HG03159 (cell line): ENCODE data around the gene SEPTIN2.
A peak's percentile ranks its signal among the peaks of the same experiment; 100 is the strongest.
"Not testable (repeated sequence)": the region's sequence is repeated elsewhere in the genome, so short reads cannot be mapped to it uniquely, and the experiment has no call there.

ENCODE experiments used
- ATAC-seq: cut with Tn5 transposase; IDR thresholded peaks from one replicate; pipeline ENCODE4 v1.9.1; 2021; ENCODE audit warnings: mild to moderate bottlenecking, moderate library complexity; ENCODE audit not compliant: unreplicated experiment

SEPTIN2 gene

DNA sequence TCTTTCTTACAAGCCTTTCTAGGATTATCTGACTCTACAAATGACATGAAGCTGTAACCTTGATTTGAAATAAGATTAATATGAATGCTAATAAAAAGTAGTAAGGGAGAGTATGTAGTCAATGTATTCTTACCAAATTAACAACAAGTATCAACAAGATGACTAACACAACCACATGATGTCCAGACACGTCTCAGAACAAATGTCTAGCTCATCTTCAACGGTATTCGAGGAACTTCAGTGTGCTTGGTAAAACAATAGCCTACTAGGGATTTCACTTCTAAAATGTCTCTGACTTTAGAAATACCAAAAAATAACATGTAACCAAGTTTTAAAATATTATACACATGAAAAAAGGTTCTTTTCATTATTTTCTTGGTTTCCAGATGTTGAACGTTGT is 3.6 kb upstream of the SEPTIN2 start:
- no peak for ATAC-seq

GRCh38 chr2:241313543-241314095 is 2.1 kb upstream of the SEPTIN2 start:
- ATAC-seq: no peak

- ATAC-seq: no peak
Measured at GRCh38 chr2:241314226-241315092, 1.3 kb upstream of the SEPTIN2 start.

DNA sequence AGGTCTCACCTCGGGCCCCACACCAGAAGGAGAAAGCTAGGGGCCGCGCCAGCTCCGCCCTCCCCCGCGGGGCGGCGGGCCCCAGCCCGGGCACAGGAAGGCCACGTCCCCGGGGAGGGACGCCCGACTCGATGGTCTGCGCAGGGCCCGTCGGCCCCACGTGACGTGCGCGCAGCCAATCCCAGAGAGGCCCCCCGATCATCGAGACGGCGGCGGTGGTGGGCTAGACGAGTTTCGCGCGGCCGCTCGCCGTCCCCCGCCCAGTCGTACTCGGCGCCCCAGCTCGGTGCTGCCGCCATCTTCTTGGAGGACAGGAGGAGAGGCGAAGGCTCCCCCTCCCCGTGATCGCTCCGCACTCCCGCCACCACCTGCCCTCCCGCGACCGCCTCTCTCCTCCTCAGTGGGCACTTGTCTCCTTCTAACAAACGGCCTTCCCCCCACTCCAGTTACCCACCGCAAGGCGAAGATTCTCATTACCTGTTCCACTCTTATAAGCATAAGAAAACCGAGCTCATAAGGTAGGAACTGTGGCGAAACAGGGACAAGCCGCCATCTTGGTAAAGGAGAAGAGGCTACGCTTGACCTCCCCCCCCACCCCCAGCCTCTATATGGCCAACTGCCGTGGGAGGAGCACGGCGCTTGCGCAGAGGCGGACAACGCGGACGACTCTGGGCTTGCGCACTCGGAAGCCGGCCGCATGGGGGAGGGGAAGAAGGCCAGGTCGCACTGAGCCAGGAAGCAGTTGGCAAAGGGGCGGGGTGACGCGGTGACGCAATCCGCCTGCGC is 439 bp upstream of the SEPTIN2 start, which contains the start of gene HDLBP:
Gene HDLBP, minus strand, starts transcription at position 580 of the 786 bp plus-strand sequence. CDS start 48,803 bp downstream, outside the sequence.
- peak; percentile 70 for ATAC-seq

GRCh38 chr2:241316825-241317224 is 1.1 kb downstream of the SEPTIN2 start:
- no peak for ATAC-seq

- no peak for ATAC-seq
Measured at GRCh38 chr2:241317391-241317790, 1.7 kb downstream of the SEPTIN2 start.

DNA sequence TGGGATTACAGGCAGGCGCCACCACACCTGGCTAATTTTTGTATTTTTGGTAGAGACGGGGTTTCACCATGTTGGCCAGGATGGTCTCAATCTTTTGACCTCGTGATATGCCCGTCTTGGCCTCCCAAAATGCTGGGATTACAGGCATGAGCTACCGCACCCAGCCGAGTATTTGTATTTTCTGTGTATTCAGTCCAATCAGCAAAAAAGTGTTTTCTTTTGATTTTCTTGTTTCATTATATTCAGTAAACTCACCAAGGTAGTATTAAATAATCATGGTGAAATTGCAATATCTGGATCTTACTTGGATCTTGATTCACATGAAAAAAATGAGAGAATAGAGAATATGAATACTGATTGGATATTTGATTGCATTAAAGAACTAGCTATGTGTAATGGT is 3.1 kb downstream of the SEPTIN2 start:
- ATAC-seq: not testable (repeated sequence)

DNA sequence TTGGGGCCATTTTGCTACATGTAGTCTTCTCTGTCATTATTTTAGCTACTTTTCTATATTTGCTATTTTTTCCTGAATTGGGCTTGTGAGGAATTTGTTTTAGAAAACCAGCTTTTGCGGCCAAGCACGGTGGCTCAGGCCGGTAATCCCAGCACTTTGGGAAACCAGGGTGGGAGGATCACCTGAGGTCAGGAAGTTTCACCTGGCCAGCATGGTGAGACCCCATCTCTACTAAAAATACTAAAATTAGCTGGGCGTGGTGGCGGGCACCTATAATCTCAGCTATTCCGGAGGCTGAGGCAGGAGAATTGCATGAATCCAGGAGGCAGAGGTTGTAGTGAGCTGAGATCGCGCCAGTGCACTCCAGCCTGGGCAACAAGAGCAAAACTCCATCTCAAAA is 4.7 kb downstream of the SEPTIN2 start:
- no peak for ATAC-seq

GRCh38 chr2:241321033-241321432 is 5.3 kb downstream of the SEPTIN2 start:
- no peak for ATAC-seq

- no peak for ATAC-seq
Measured at GRCh38 chr2:241321886-241322285, 6.2 kb downstream of the SEPTIN2 start.

- no peak for ATAC-seq
Measured at GRCh38 chr2:241323778-241324177, 8.1 kb downstream of the SEPTIN2 start.

DNA sequence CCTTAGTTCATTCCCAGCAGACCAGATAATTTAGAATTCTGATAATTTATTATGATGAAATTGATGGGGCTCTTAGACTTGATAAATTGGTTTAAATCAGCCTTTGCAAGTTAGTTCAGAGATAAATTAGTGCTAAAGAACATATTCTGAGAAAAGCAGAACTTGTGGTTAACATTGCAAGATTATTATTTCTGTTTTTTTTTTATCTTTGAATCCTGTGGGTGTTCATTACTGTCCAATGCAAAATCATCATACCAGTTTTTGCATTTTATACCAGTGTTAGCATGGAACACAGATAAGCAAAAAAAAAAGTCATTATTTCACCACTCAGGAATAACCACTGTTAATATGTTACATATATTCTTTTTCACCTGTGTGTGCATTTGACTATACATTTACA is 9.1 kb downstream of the SEPTIN2 start:
- no peak for ATAC-seq

DNA sequence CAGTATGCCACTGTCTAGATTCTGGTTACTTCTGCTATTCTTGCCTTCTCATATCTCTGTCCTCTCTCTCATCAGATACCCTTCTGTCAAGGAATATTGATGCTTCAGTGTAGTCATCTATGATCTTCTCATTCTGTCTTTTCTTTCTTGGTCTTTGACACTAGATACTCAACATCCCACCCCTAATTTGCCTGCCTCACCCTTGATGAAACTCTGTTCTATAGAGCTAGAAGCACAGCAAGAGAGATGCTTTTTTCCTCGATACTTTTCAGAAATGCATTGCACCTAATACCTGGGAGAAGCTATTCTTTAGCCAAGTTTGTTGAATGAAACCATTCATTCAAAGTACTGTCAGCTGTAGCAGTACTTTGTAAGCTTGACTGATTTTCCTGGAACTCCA is 9.5 kb downstream of the SEPTIN2 start:
- ATAC-seq: no peak

- ATAC-seq: no peak
Measured at GRCh38 chr2:241329669-241330615, 14.2 kb downstream of the SEPTIN2 start.

GRCh38 chr2:241330616-241330981 is 14.9 kb downstream of the SEPTIN2 start:
- no peak for ATAC-seq

- ATAC-seq: no peak
Measured at GRCh38 chr2:241334813-241335212, 19.1 kb downstream of the SEPTIN2 start.

DNA sequence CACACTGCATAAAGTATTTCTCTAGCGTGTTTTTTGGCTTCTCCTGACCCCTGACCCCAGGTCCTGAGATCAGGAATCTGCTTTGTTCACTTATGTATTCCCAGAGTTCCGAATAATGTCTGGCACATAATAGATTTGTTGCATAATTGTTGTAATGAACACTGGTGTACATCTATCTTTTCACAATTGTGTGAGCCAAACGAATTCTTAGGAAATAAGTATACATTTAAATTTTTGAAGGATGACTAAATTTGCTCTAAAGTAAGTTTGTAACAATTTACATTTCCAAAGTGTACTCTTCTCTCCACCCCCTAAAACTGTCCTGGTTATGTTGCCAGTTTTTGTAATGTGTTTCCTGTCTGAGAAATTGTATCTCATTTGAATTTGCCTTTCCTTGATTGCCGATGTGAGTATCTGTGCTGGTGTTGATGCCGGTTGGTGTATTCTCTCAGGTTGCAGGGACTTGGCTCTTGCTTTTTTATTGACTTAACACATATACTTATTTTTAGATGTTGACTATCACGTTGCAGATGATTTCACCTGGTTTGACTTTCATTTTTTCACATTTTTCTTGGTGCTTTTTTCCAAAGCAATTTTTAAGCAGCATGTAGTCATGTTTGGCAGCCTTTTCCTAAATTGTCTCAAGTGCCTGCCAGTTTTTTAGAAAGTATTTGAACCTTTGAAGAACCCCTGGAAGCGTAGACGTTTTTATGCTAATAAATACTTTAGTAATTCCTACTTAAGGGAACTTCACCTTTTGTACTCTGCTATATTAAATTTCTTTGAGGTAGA is 24.3 kb downstream of the SEPTIN2 start:
- ATAC-seq: no peak

DNA sequence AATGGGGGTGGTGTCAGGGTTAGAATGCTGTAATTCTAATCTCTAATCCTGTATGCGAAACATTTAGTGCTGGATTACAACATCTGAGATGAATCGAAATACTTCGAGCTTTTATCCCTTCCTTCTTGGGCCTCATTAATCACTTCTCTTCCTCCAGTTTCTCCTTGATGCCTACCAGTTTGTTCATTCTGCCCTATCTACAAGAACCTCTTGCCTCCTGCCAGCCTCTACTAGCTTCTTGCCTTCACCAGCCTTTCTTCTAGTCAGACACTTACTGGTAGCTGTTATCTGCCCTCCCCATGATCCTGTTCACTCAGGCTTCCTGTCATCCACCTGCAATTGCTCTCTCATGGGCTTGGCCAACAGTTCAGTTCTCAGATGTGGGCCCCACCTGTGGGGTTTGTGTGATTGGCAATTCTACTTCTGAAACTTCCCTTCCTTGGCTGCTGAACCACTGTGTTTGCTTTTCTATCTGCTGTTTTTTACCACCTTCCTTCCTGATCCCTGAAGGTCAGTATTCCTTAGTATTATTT is 25.0 kb downstream of the SEPTIN2 start:
- no peak for ATAC-seq

DNA sequence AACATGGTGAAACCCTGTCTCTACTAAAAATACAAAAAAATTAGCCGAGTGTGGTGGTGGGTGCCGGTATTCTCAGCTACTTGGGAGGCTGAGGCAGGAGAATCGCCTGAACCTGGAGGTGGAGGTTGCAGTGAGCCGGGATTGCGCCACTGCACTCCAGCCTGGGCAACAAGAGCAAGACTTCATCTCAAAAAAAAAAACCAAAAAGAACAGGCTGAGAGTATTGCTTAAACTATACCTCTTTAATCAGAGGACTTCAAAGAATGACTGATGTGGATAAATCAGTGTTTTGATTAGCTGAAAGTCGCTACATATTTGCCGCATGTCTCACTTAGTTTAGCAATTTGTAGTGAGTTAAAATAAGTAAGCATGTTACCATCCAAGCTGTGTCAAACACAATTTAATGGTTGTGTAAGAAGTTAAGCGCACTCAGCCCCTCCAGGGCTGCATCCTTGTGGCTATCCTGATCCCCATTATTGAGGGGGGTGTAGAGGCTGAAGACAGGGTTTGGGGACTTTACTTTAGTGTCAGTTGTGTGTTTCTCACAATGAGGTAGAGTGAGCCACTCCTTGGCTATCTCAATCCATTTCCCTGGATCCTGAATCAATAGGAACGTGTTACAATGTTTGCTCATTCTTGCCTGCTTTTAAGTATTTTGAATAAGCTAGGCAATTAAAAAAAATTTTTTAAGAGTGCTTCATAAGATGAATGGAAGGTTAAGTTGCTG is 29.4 kb downstream of the SEPTIN2 start:
- ATAC-seq: no peak
